Stimulated activated CD8-positive, alpha-beta memory T cell treated with anti-CD3 and anti-CD28 coated beads, Interleukin-12 subunit alpha, Interleukin-12 subunit beta, amount 100 ng/mL, for 24 hours (primary cell): ENCODE results near the gene STAG1.
"Not testable (repeated sequence)": the region's sequence is repeated elsewhere in the genome, so short reads cannot be mapped to it uniquely, and the experiment has no call there.

Experiments
- DNase-seq: peaks from one replicate; pipeline ENCODE4 v3.0.0-alpha.2; 2020; ENCODE audit errors: extremely low read depth

Gene STAG1

DNA sequence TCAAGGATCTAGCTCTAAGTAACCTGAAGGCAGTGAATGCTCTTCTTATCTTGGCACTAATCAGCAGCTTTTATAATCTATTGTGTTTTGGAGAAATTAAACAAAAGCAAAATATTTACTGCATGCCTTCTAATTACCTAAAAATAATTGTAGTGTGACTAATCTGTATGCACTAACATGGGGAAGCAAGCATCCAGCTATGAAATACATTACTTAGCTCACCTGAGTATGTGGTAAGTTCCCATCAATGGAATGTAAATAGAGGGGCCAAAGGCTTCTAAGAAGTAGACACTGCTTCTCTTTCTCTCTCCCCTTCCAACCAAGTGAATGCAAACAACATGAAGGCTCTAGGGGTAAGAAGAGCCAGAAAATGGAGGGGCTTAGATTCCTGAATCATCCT, 165.6 kb downstream of the STAG1 start:
- no peak for DNase-seq

DNA sequence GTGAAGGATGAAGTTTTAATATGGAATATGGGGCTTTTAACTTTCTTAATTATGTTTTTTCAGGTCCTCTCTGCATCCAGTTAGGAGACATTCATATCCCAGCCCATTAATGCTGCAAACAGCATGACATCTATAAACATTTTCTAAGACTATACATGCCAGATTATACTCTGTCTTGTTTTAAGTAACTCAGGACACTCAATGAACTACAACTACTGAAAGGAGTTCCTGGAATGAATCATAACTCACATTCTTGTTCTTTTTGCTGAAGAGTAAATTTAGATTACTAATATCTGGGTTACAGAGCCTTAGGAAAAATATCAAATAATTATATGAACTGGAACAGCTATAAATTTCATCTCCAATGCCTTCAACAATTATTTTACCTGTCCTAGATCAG, 167.4 kb downstream of the STAG1 start:
- no peak for DNase-seq

DNA sequence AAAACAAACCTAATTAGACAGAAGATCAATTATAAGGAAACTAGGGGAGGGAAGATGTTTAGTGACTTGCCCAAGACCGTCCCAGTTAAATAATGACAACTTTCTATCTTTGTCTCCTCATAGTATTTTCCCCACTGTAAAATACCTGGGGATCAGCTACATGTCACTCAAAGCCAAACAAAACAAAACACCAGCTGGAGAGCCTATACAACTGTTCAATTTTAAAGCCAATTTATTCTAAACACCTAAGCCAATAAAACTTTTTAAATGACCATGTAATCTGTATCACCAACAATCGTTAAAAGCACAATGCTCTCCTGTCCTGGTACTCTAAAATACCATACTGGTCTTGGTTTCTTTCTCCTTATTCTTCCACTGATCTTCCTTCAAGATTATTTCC, 168.4 kb downstream of the STAG1 start:
- DNase-seq, result no peak

DNA sequence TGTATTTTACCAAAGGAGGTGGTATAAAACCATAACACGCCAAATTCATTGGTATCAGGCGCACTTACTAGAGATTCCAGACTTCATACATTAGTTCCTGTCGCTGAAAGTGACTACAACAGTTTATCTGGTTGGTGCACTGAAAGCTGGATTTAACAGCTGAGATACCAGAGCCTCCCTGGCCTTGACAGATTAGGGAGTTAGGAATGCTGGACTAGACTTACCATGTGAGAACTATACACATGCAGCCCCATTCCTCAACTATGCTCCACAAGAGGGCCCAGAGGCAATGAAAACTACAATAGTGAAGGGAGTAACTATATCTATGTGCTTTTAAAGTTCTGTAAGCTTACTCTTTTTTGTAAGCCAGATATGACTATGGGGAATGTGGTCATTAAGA, 174.4 kb downstream of the STAG1 start:
- no peak for DNase-seq

DNA sequence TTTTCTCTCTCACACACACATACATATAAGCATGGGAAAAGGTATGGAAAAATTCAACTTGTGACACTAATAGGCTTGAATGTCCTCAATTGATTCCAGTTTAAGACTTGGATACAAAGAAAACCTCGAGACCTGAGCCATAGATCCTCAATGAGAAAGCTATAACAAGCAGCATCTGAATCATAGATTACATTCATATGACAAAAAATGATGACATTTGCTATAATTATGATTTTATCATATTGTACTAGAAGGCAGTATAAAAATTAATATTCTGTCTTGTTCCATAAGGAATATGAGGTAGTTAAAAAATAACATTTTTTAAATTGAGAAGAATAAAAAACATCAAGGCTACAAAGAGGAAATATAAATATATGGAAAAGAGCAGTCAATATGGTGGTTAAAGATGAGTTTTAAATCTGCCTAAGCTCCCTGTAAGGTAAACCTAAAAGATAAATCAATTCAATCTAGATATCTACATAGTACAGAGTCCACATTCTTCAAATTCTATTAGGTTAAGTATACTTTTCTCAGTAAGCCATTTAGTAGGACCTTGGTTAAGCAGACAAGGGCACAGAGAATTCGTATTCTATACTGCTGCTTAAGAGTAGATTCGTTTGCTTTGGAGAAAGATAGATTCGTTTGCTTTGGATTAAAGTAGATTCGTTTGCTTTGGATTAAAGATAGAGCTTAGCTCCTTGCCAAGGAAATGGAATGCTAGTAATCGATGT, 175.7 kb downstream of the STAG1 start:
- no peak for DNase-seq

DNA sequence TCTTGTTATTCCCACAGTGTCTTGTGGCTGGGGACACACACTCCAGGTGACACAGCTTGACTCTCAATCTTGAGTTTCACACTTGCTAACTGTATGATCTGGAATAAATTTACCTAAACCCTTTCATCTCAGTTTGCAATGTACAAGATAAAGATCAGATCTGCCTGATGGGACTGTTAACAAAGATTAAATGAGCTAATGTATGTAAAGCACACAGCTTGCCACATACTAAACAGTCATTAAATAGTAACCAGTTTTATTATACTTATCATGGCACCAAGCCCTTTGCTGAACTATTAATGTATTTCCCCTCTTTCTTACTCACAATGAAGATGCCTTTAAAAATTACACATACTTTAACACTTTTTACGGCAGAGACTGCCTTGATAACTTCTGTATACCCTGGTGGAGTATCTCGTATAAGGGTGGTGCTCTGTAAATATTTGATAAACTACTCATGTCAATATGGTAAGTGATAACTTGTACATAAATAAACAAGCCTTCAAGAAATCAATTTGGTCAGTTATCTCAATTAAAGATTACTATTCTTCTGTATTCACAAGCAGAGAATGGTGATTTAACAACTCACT, 184.5 kb downstream of the STAG1 start:
- DNase-seq, result no peak

DNA sequence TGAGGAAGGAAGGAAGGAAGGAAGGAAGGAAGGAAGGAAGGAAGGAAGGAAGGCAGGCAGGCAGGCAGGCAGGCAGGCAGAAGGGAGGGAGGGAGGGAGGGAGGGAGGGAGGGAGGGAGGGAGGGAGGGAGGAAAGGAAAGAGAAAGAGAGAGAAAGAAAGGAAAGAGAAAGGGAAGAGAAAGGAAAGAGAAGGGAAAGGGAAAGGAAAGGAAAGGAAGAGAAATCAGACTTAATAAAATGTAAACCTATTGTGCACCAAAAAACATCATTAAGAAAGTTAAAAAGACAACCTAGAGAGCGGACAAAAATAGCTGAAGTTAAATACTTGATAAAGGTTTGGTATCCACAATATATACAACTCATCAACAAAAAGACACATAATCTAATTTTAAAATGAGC, 187.2 kb downstream of the STAG1 start:
- not testable (repeated sequence) for DNase-seq

DNA sequence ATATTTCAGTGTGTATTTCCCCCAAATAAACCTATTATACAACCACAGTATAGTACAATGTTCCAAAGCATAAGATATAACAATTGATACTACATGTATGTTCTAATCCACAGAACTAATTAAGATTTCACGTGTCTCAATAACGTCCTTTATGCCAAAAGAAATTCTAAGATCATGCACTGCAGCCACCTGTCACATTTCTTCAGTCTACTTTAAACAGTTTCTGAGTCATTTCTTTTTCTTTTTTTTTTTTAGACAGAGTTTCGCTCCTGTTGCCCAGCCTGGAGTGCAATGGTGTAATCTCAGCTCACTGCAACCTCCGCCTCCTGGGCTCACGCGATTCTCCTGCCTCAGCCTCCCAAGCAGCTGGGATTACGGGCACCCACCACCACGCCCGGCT, 190.2 kb downstream of the STAG1 start:
- DNase-seq, result no peak

DNA sequence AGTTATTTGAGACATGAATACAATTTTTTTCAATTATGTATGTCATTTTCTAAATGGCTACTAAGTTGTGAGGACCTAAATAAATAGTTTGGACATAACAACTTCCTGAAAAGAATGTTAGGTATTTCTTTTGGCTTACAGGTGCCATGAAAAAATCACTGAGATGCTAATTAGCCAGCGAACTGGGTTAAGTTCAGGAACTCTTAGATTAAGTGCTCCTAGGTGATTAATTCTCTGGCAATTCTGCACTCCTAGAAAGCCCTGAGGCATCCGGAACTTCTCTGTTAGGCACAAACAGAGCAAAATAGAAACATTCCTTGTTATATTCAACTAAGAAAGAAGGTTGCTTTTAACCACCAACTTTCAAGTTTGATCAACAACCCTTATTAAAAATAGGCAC, 192.3 kb downstream of the STAG1 start:
- no peak for DNase-seq

DNA sequence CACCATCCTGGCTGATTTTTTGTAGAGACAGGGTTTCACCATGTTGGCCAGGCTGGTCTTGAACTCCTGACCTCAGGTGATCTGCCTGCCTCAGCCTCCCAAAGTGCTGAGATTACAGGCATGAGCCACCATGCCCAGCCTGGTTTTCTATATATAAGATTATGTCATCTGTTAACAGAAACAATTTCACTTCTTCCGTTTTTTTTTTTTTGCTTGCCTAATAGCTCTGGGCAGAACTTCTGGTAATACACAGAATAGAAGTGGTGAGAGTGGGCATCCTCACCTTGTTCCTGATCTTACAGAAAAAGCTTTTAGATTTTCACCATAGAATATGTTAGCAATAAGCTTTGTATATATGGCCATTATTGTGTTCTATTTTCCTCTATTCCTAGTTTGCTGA, 202.7 kb downstream of the STAG1 start:
- not testable (repeated sequence) for DNase-seq

DNA sequence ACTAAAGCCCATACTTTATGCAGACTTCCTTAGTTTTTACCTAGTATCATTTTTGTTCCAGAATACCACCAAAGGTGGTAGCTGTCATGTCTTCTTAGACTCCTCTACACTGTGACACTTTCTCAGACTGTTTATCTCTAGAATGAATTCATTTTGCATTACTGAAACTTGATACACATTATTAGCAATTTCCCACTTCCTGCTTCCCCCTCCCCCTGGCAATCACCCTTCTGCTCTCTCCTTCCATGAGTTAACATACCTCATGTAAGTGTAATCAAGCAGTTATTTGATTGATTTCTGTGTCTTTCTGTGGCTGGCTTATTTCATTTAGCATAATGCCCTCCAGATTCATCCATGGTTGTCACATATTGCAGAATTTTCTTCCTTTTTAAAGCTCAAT, 204.9 kb downstream of the STAG1 start:
- no peak for DNase-seq

DNA sequence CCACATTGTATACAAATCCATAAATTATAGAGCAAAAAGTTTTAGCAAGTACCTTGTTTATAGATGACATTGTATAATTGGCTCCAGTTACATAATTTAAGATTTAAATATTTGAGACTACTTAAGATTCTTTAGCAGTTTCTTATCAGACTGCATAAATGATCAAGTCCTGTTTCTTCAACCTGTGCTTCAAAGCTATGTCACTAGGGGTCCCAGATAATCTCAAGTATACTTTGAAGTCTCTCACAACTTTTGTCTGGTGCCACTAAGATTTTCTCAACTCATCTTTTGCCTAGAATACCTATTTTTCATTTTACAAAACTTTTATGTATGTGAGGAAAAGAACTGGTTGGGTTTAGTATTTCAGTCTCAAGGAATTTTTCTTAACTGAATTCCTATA, 205.5 kb downstream of the STAG1 start:
- DNase-seq, result no peak

DNA sequence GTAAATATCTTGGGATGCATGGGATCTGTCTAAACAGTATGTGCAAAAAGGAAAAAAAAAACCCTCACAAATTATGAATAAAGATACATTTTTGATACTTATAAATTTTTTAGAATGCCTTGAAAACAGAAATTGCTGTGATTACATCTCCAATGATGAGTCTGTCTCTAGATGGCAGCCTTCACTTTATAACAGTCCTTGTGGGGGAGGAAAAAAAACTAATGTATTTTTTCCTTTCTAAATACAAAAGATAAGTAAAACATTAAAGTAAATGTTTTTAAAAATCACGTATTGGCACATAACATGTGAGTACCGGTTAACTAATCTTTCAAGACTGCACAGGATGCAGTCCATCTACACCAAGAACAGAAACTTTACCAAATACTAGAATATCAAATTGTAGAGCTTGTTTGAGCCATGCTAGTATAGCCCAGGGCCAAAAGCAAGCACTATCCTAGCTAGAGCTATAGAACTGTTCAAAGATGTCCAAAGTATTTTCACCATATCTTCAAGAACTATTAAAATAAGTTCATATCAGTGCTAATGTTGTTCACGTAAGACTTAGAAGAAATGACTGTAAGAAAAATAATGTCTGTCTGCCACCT, 206.4 kb downstream of the STAG1 start:
- no peak for DNase-seq

DNA sequence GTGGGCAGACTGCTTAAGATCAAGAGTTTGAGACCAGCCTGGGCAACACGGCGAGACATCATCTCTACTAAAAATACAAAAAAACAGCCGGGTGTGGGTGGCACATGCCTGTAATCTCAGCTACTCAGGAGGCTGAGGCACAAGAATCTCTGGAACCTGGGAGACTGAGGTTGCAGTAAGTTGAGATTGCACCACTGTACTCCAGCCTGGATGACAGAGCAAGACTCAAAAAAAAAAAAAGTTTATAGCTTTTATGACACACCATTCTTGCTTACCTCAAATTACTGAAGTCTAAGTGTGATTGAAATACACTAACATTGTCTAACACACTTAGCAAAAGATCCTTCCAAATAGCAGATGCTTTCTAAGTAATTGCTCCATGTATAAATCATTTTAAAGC, 207.6 kb downstream of the STAG1 start:
- no peak for DNase-seq

DNA sequence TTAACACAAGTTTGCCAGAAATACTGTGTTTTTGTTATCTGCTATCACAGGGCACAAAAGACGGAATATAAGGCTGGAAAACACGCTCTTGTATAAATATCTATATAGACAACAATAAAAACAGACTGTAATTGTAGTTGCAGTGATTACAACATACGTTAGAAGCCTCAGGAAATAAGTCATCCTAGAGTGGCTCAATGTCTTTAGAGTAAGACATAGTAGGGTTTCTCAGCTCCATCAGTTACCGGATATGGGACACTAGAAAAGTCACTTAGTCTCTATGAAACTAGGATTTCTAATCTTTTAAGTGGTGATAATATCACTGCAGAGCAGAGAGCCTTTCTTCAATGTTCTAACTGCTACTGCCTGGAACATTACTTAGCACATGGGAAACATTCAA, 208.8 kb downstream of the STAG1 start:
- no peak for DNase-seq

DNA sequence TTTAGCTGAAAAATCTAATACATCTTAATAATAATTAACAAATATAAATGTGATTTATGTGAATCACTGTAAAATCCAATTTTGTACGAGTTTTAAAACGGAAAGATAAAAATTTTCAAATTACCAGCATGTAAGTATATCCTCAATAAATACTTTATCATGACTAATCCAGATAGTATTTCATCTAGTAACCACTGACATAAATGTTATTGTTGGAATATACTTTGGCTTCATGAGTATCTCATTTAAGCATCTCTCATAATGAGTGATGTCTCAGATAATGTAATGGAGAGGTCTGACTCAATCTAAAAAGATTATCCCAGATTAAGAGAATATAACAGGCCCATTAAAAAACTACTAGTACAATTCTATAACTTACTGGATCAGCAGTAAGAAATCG, 216.3 kb downstream of the STAG1 start:
- DNase-seq, result no peak

DNA sequence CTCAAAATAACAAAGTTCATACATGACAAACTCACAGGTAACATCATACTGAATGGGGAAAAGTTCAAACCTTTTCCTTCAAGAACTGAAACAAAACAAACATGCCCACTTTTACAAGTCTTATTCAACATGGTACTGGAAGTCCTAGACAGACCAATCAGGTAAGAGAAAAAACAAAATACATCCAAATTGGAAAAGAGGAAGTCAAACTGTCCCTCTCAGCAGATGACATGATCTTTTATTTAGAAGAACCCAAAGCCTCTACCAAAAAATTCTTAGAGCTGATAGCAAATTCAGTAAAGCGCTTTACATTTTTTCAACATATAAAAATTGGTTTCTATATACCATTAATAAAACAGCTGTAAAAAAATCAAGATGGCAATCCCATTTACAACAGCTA, 219.4 kb downstream of the STAG1 start:
- no peak for DNase-seq

DNA sequence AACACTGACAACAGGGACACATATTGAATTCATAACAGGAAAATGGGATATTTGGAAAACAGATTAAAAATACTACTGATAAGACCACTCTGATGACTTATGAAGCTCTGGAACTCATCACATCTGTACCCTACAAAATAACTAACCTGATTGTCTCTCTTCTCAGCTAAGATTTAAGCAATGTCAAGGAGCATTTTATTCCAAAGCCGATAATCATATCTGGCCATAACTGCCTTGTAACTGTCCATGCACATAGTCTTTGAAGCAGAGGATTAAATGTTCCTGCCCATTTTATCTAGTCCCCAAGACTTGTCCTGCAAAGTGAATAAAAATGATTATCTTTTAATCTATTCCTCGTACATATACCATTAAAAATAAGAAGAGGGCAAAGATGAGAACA, 234.1 kb downstream of the STAG1 start:
- no peak for DNase-seq

DNA sequence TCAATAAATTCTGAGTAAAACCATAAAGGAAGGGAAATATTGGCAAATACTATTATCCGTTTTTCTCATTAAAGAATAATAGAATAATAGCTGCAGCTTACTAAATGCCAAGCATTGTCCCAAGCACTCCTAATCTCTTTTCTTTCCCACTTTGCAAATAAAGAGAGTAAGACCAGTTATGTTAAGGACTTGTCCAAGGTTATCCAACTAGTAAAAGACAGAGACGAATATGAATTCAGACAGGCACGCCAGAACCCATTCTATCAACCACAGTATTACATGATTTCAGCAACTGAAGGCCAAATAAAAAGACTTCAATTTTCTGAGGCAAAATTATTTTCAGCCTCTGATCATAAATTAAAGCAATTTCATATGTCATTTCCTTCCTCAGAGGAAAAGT, 235.5 kb downstream of the STAG1 start:
- no peak for DNase-seq

DNA sequence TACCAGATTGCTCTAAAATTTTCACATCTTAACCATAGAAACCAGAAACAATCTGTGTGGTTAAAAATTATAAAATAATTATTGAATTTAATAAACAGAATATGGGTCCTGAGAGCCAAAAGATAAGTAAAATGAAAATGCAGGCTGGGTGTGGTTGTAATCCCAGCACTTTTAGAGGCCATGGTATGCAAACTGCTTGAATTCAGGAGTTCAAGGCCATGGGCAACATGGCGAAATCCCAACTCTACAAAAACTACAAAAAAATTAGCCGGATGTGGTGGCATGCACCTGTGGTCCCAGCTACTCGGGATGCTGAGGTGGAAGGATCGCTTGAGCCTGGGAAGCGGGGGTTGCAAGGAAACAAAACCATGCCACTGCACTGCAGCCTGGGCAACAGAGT, 236.1 kb downstream of the STAG1 start:
- no peak for DNase-seq

DNA sequence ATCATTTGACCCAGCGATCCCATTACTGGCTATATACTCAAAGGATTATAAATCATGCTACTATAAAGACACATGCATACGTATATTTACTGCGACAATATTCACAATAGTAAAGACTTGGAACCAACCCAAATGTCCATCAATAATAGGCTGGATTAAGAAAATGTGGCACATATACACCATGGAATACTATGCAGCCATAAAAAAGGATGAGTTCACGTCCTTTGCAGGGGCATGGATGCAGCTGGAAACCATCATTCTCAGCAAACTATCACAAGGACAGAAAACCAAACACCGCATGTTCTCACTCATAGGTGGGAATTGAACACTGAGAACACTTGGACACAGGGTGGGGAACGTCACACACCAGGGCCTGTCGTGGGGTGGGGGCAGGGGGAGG, 237.6 kb downstream of the STAG1 start:
- DNase-seq, result not testable (repeated sequence)

DNA sequence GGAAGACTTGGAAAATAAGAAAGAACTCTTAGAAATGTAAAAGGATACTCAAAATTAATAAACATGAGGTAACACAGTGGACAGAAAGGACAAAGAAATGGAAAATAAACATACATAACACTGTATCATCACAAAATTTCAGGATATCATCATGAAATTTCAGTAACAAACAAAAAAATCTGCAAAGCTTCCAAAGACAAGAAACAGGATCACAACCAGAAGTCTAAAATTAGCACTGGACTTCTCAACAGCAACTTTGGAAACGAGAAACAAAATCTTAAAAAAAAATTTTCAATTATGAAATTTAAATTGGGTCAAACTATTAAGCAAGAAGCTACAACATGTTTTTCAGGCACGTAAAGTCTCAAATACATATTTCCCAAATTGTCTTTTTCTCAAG, 238.8 kb downstream of the STAG1 start:
- no peak for DNase-seq

DNA sequence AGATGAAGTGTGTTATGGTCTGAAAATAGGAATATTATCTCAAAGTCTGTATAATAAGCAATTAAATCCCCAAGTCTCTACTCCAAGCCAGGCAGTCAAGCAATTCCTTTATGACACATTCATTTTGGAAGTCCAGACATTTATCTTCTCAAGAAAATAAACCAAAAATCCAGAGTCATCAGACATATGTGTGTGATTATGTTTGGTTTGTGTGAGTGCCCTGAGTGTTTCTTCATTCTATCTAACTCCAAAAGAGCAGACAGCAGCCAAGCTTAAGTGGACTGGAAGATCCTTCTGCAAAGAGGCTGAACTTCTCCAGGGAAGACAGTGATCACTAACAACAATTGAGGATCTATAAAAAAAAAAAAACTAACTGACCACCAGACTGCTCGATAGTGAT, 239.8 kb downstream of the STAG1 start:
- DNase-seq, result no peak

DNA sequence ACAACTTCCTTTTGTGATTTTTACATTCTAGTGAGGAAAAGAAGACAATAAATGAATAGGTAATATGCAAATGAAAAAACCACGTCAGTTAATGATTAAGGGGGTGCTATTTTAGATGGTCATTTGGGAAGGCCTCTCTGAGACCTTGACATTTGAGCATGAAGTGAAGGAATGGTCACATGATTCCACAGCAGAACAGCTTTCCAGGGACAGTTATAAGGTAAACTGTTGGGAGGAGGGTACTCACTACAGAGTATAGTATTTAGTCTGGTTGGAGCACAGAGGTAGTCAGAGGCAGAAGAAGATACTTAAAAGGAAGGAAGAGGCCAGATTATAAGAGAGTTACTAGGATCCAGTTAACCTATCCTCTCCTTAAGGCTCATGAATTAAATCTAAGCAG, 246.5 kb downstream of the STAG1 start:
- DNase-seq, result no peak
